OCI-LY3 (cell line): ENCODE measurements around the gene CENPL.
"Not testable (repeated sequence)": the region's sequence is repeated elsewhere in the genome, so short reads cannot be mapped to it uniquely, and the experiment has no call there.

ENCODE experiments used
- H2AFZ ChIP-seq: fragments of 200-600, 300-600 bp; shearing (Covaris generic); 2 replicates; pipeline ENCODE4 v1.6.0; 2014; ENCODE audit warnings: antibody characterized with exemption, low read depth, low read length
- H3K27ac ChIP-seq: fragments of 200-600, 300-600 bp; sonication (generic); 2 replicates; pipeline ENCODE4 v1.5.1; 2014; ENCODE audit warnings: mild to moderate bottlenecking, low read length, moderate library complexity, mixed read lengths
- H3K27me3 ChIP-seq: fragments of 200-600, 300-600 bp; sonication (generic); 2 replicates; pipeline ENCODE4 v1.6.1; 2014; ENCODE audit warnings: low read depth, low read length, mixed read lengths
- H3K36me3 ChIP-seq: fragments of 200-600, 300-600 bp; sonication (generic); replicated peaks from 2 replicates; pipeline ENCODE3; 2014; ENCODE audit warnings: low read depth, low read length, mixed read lengths
- H3K4me1 ChIP-seq: fragments of 300-600, 200-600 bp; sonication (generic); 2 replicates; pipeline ENCODE4 v1.6.1; 2014; ENCODE audit warnings: low read length, mixed read lengths
- H3K4me2 ChIP-seq: fragments of 200-600, 300-600 bp; sonication (generic); 2 replicates; pipeline ENCODE4 v1.6.1; 2014; ENCODE audit warnings: low read length, mixed read lengths
- H3K4me3 ChIP-seq: fragments of 300-600, 200-600 bp; sonication (generic); 2 replicates; pipeline ENCODE4 v1.5.1; 2014; ENCODE audit warnings: antibody characterized with exemption, mild to moderate bottlenecking, low read length, moderate library complexity
- H3K79me2 ChIP-seq: fragments of 300-600, 200-600 bp; shearing (Covaris generic); 2 replicates; pipeline ENCODE4 v1.6.1; 2014; ENCODE audit warnings: mild to moderate bottlenecking, low read length, mixed read lengths
- H3K9ac ChIP-seq: fragments of 300-600, 200-600 bp; shearing (Covaris generic); 2 replicates; pipeline ENCODE4 v1.6.0; 2014; ENCODE audit warnings: mild to moderate bottlenecking, low read length, moderate library complexity
- H3K9me3 ChIP-seq: fragments of 200-600, 300-600 bp; shearing (Covaris generic); 2 replicates; pipeline ENCODE4 v1.6.1; 2014; ENCODE audit warnings: low read length, mixed read lengths; ENCODE audit not compliant: insufficient read depth
- H4K20me1 ChIP-seq: fragments of 200-600, 300-600 bp; sonication (generic); 2 replicates; pipeline ENCODE4 v1.6.1; 2016; ENCODE audit warnings: low read length, mixed read lengths; ENCODE audit not compliant: insufficient read depth
- CTCF ChIP-seq: fragments of 200-600, 300-600 bp; sonication (generic); IDR thresholded peaks from 2 replicates; pipeline ENCODE4 v1.5.1; 2014; ENCODE audit warnings: antibody characterized with exemption, low read length, low read depth
- EZH2phosphoT487 ChIP-seq: fragments of 200-600 bp; shearing (Covaris generic); IDR thresholded peaks from 2 replicates; pipeline ENCODE4 v1.6.1; 2018; ENCODE audit warnings: antibody characterized with exemption, mixed run types, low read depth

CENPL gene

GRCh38 chr1:173802961-173803360 lies 21.7 kb downstream of the CENPL start:
- Histone ChIP-seq H3K9me3 (no peaks in the 10 kb centered on the region), H3K36me3 (peaks cover 40% of the 10 kb centered on the region), H4K20me1 (no peaks in the 10 kb centered on the region), H3K9ac (no peak overlapping the region), H3K27me3 (no peaks in the 10 kb centered on the region), H2AFZ (no peak overlapping the region), H3K4me3 (no peak overlapping the region), H3K27ac (no peak overlapping the region), H3K4me1 (no peaks in the 10 kb centered on the region), H3K79me2 (no peaks in the 10 kb centered on the region), H3K4me2 (no peak overlapping the region)
- TF ChIP-seq EZH2phosphoT487 (no peak), CTCF (no peak)

GRCh38 chr1:173799995-173800394 lies 24.7 kb downstream of the CENPL start:
- not testable (repeated sequence) for H3K4me2 ChIP-seq, H3K9ac ChIP-seq, H3K27ac ChIP-seq, H3K4me1 ChIP-seq, H4K20me1 ChIP-seq, H3K9me3 ChIP-seq, H3K27me3 ChIP-seq, H2AFZ ChIP-seq, H3K4me3 ChIP-seq, H3K79me2 ChIP-seq
- peaks cover 35% of the 10 kb centered on the region for H3K36me3 ChIP-seq

- Histone ChIP-seq H3K27ac (no peak overlapping the region), H3K4me1 (no peaks in the 10 kb centered on the region), H3K9ac (no peak overlapping the region), H4K20me1 (no peaks in the 10 kb centered on the region), H3K9me3 (no peaks in the 10 kb centered on the region), H3K4me2 (no peak overlapping the region), H3K27me3 (no peaks in the 10 kb centered on the region), H3K79me2 (no peaks in the 10 kb centered on the region), H3K4me3 (no peak overlapping the region), H3K36me3 (peaks cover 30% of the 10 kb centered on the region), H2AFZ (no peak overlapping the region)
- TF ChIP-seq EZH2phosphoT487, result no peak
- TF ChIP-seq CTCF, result no peak
These were observed 26.6 kb downstream of the CENPL start for GRCh38 chr1:173798078-173798477.

GRCh38 chr1:173789841-173790240 lies 34.8 kb downstream of the CENPL start:
- H3K79me2 ChIP-seq, result no peaks in the 10 kb centered on the region
- H4K20me1 ChIP-seq, result no peaks in the 10 kb centered on the region
- H3K9me3 ChIP-seq, result no peaks in the 10 kb centered on the region
- H3K9ac ChIP-seq, result no peak overlapping the region
- H3K27ac ChIP-seq, result no peak overlapping the region
- H3K4me2 ChIP-seq, result no peak overlapping the region
- H3K4me3 ChIP-seq, result no peak overlapping the region
- no peak overlapping the region for H2AFZ ChIP-seq
- TF ChIP-seq EZH2phosphoT487, result no peak
- TF ChIP-seq CTCF, result no peak
- H3K36me3 ChIP-seq, result peaks cover 14% of the 10 kb centered on the region
- H3K4me1 ChIP-seq, result no peaks in the 10 kb centered on the region
- H3K27me3 ChIP-seq, result no peaks in the 10 kb centered on the region

GRCh38 chr1:173784997-173785396 lies 39.7 kb downstream of the CENPL start:
- no peak overlapping the region for H3K27ac ChIP-seq
- H4K20me1 ChIP-seq, result no peaks in the 10 kb centered on the region
- no peak overlapping the region for H2AFZ ChIP-seq
- H3K27me3 ChIP-seq, result no peaks in the 10 kb centered on the region
- H3K79me2 ChIP-seq, result no peaks in the 10 kb centered on the region
- H3K9ac ChIP-seq, result no peak overlapping the region
- H3K4me3 ChIP-seq, result no peak overlapping the region
- no peaks in the 10 kb centered on the region for H3K9me3 ChIP-seq
- H3K4me2 ChIP-seq, result no peak overlapping the region
- peaks cover 4% of the 10 kb centered on the region; the same call in 1 of the 2 replicates for H3K4me1 ChIP-seq
- H3K36me3 ChIP-seq, result peaks cover 29% of the 10 kb centered on the region
- TF ChIP-seq EZH2phosphoT487, result no peak
- TF ChIP-seq CTCF, result no peak
